OCI-LY1 (cell line): ENCODE measurements around the gene PTPRD.

Experiments
- CTCF ChIP-seq: fragments of 200-600 bp; sonication (generic), shearing (Covaris generic); IDR thresholded peaks from 2 replicates; pipeline ENCODE4 v1.5.1; 2017; ENCODE audit warnings: mild to moderate bottlenecking, antibody characterized with exemption, low read length, moderate library complexity, mixed read lengths
- EZH2 ChIP-seq: fragments of 200-600 bp; sonication (generic), shearing (Covaris generic); IDR thresholded peaks from 2 replicates; pipeline ENCODE4 v1.8.0; 2017; ENCODE audit warnings: borderline replicate concordance, mixed run types, mild to moderate bottlenecking, antibody characterized with exemption, low read length, moderate library complexity, mixed read lengths

- TF ChIP-seq CTCF (no peak), EZH2 (no peak)
Measured at GRCh38 chr9:8381601-8382000, 2231.2 kb downstream of the PTPRD start.
